Activated T-cell treated with anti-CD3 and anti-CD28 coated beads, Interleukin-2, amount 50 U/mL, for 4 hours (primary cell): ENCODE data around the gene CHAF1B. TPM values are rescaled to one million over a fixed set of nuclear protein-coding genes. Genes with fewer than 3 reads are reported as not detected.
A peak's percentile ranks its signal among the peaks of the same experiment; 100 is the strongest.

ENCODE experiments used
- ATAC-seq, 2 donors: fragments of 200-7000 bp; cut with Tn5 transposase; one replicate each; pipeline ENCODE4 v1.10.0; 2021
- DNase-seq: peaks from one replicate; pipeline ENCODE4 v3.0.0-alpha.2; 2020
- H3K27me3 Mint-ChIP-seq: one replicate; pipeline ENCODE4 v1.8.0; 2021; ENCODE audit warnings: low read depth, mixed read lengths
- H3K36me3 Mint-ChIP-seq: one replicate; pipeline ENCODE4 v1.8.0; 2022; ENCODE audit warnings: mixed read lengths; ENCODE audit not compliant: insufficient read depth
- H3K4me1 Mint-ChIP-seq: one replicate; pipeline ENCODE4 v1.8.0; 2021; ENCODE audit warnings: low read depth, mixed read lengths
- H3K4me3 Mint-ChIP-seq: one replicate; pipeline ENCODE4 v1.8.0; 2021; ENCODE audit warnings: mild to moderate bottlenecking, moderate library complexity, mixed read lengths
- H3K9me3 Mint-ChIP-seq: one replicate; pipeline ENCODE4 v1.8.0; 2021; ENCODE audit warnings: mixed read lengths
- total RNA-seq, 3 donors: library from RNA; stranded (reverse); gene quantifications; one replicate each; pipeline ENCODE4 v1.2.1, GENCODE V29; 2021

CHAF1B gene
- total RNA-seq, 3 donors from 2014 or later, result 23.1 to 30.0 (median 25.6) TPM

GRCh38 chr21:36428761-36429432 lies 43.7 kb downstream of the CHAF1B start:
- Mint-ChIP-seq H3K4me3 (no peak overlapping the region), H3K27me3 (peaks cover 12% of the 10 kb centered on the region), H3K36me3 (no peaks in the 10 kb centered on the region), H3K4me1 (peaks cover 16% of the 10 kb centered on the region), H3K9me3 (no peaks in the 10 kb centered on the region)
- no peak for ATAC-seq
- DNase-seq, result no peak

- peak; percentile 65 for DNase-seq
- Mint-ChIP-seq H3K9me3 (no peaks in the 10 kb centered on the region), H3K4me1 (peaks cover 16% of the 10 kb centered on the region), H3K27me3 (peaks cover 23% of the 10 kb centered on the region), H3K4me3 (peak overlapping the region; percentile 74), H3K36me3 (no peaks in the 10 kb centered on the region)
- peak; percentile 95 to 99 for ATAC-seq
Observed at GRCh38 chr21:36429947-36430546, 44.9 kb downstream of the CHAF1B start.

GRCh38 chr21:36430841-36431240 lies 45.6 kb downstream of the CHAF1B start:
- ATAC-seq, result no peak

GRCh38 chr21:36431252-36431651 lies 46.1 kb downstream of the CHAF1B start:
- H3K27me3 Mint-ChIP-seq, result peaks cover 23% of the 10 kb centered on the region
- no peaks in the 10 kb centered on the region for H3K36me3 Mint-ChIP-seq
- no peak overlapping the region for H3K4me3 Mint-ChIP-seq
- peaks cover 16% of the 10 kb centered on the region for H3K4me1 Mint-ChIP-seq
- DNase-seq, result no peak
- no peak for ATAC-seq
- H3K9me3 Mint-ChIP-seq, result no peaks in the 10 kb centered on the region

More at GRCh38 chr21:36430841-36431240, 45.6 kb downstream of the CHAF1B start:
- Mint-ChIP-seq H3K9me3 (no peaks in the 10 kb centered on the region), H3K27me3 (peaks cover 23% of the 10 kb centered on the region), H3K4me1 (peaks cover 16% of the 10 kb centered on the region), H3K36me3 (no peaks in the 10 kb centered on the region), H3K4me3 (peak overlapping the region; percentile 74)
- DNase-seq, result no peak

GRCh38 chr21:36433059-36433709 lies 48.0 kb downstream of the CHAF1B start:
- H3K36me3 Mint-ChIP-seq, result no peaks in the 10 kb centered on the region
- no peak overlapping the region for H3K4me3 Mint-ChIP-seq
- H3K4me1 Mint-ChIP-seq, result peaks cover 16% of the 10 kb centered on the region
- no peak for DNase-seq
- H3K27me3 Mint-ChIP-seq, result peaks cover 23% of the 10 kb centered on the region
- ATAC-seq, result no peak
- no peaks in the 10 kb centered on the region for H3K9me3 Mint-ChIP-seq

- Mint-ChIP-seq H3K9me3 (no peaks in the 10 kb centered on the region), H3K4me3 (no peak overlapping the region), H3K36me3 (no peaks in the 10 kb centered on the region), H3K27me3 (peaks cover 23% of the 10 kb centered on the region), H3K4me1 (peaks cover 12% of the 10 kb centered on the region)
- ATAC-seq (no peak), DNase-seq (no peak)
Observed at GRCh38 chr21:36434144-36434543, 49.0 kb downstream of the CHAF1B start.

GRCh38 chr21:36436829-36437744 lies 51.9 kb downstream of the CHAF1B start:
- no peaks in the 10 kb centered on the region for H3K4me1 Mint-ChIP-seq
- peaks cover 16% of the 10 kb centered on the region for H3K27me3 Mint-ChIP-seq
- ATAC-seq (no peak), DNase-seq (no peak)
- no peaks in the 10 kb centered on the region for H3K36me3 Mint-ChIP-seq
- H3K9me3 Mint-ChIP-seq, result no peaks in the 10 kb centered on the region
- H3K4me3 Mint-ChIP-seq, result no peak overlapping the region

GRCh38 chr21:36437745-36438128 lies 52.5 kb downstream of the CHAF1B start:
- no peak for DNase-seq
- no peaks in the 10 kb centered on the region for H3K4me1 Mint-ChIP-seq
- no peaks in the 10 kb centered on the region for H3K36me3 Mint-ChIP-seq
- H3K27me3 Mint-ChIP-seq, result peaks cover 12% of the 10 kb centered on the region
- no peak overlapping the region for H3K4me3 Mint-ChIP-seq
- ATAC-seq, result no peak
- H3K9me3 Mint-ChIP-seq, result no peaks in the 10 kb centered on the region

- no peaks in the 10 kb centered on the region for H3K36me3 Mint-ChIP-seq
- no peaks in the 10 kb centered on the region for H3K4me1 Mint-ChIP-seq
- ATAC-seq (no peak), DNase-seq (no peak)
- H3K27me3 Mint-ChIP-seq, result peaks cover 6% of the 10 kb centered on the region
- H3K9me3 Mint-ChIP-seq, result no peaks in the 10 kb centered on the region
- no peak overlapping the region for H3K4me3 Mint-ChIP-seq
Observed at GRCh38 chr21:36441715-36442114, 56.5 kb downstream of the CHAF1B start.

- no peaks in the 10 kb centered on the region for H3K4me1 Mint-ChIP-seq
- ATAC-seq, result no peak
- no peak for DNase-seq
- H3K4me3 Mint-ChIP-seq, result no peak overlapping the region
- peaks cover 5% of the 10 kb centered on the region for H3K27me3 Mint-ChIP-seq
- no peaks in the 10 kb centered on the region for H3K9me3 Mint-ChIP-seq
- H3K36me3 Mint-ChIP-seq, result no peaks in the 10 kb centered on the region
Observed at GRCh38 chr21:36446301-36446700, 61.1 kb downstream of the CHAF1B start.

- H3K27me3 Mint-ChIP-seq, result peaks cover 9% of the 10 kb centered on the region
- no peak for ATAC-seq
- H3K36me3 Mint-ChIP-seq, result no peaks in the 10 kb centered on the region
- no peak for DNase-seq
- H3K4me3 Mint-ChIP-seq, result no peak overlapping the region
- H3K4me1 Mint-ChIP-seq, result no peaks in the 10 kb centered on the region
- no peaks in the 10 kb centered on the region for H3K9me3 Mint-ChIP-seq
Observed at GRCh38 chr21:36450511-36450910, 65.3 kb downstream of the CHAF1B start.

- H3K27me3 Mint-ChIP-seq, result peaks cover 7% of the 10 kb centered on the region
- no peak for ATAC-seq
- no peak for DNase-seq
- no peaks in the 10 kb centered on the region for H3K4me1 Mint-ChIP-seq
- H3K36me3 Mint-ChIP-seq, result no peaks in the 10 kb centered on the region
- no peaks in the 10 kb centered on the region for H3K9me3 Mint-ChIP-seq
- H3K4me3 Mint-ChIP-seq, result no peak overlapping the region
Observed at GRCh38 chr21:36451506-36451905, 66.3 kb downstream of the CHAF1B start.

- Mint-ChIP-seq H3K4me3 (no peak overlapping the region), H3K27me3 (peaks cover 6% of the 10 kb centered on the region), H3K4me1 (no peaks in the 10 kb centered on the region), H3K36me3 (no peaks in the 10 kb centered on the region), H3K9me3 (no peaks in the 10 kb centered on the region)
- ATAC-seq (no peak), DNase-seq (no peak)
Observed at GRCh38 chr21:36452281-36452825, 67.2 kb downstream of the CHAF1B start.

- DNase-seq, result no peak
- H3K27me3 Mint-ChIP-seq, result peaks cover 5% of the 10 kb centered on the region
- H3K9me3 Mint-ChIP-seq, result no peaks in the 10 kb centered on the region
- H3K4me1 Mint-ChIP-seq, result no peaks in the 10 kb centered on the region
- no peaks in the 10 kb centered on the region for H3K36me3 Mint-ChIP-seq
- H3K4me3 Mint-ChIP-seq, result no peak overlapping the region
- no peak for ATAC-seq
Observed at GRCh38 chr21:36454093-36454531, 68.9 kb downstream of the CHAF1B start.
